NCI-H2196 (cell line): ENCODE data around the gene KIF6.

Experiments used
- DNase-seq: peaks from one replicate; lab custom pipeline; 2025; ENCODE audit not compliant: unreplicated experiment; lab: John Stamatoyannopoulos, UW

KIF6 gene

DNA sequence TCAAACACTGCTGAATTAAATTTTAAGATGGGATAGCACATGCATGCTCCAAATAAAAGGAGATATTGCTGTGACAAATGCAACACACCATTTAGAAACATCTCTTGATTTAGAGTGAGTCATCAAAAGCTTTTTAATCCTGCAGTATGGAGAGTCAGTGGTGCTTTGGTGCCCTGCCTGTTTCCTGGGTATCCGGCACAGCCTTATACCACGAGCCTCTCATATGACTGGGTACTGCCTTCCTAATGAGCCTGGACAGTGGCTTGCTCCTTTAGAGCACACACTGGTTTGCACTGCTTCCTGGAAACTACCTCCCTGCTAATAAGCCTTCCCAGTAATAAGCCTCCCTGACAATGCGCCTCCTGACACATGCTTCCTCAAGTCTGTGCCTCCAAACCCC, 337.4 kb downstream of the KIF6 start:
- no peak for DNase-seq

DNA sequence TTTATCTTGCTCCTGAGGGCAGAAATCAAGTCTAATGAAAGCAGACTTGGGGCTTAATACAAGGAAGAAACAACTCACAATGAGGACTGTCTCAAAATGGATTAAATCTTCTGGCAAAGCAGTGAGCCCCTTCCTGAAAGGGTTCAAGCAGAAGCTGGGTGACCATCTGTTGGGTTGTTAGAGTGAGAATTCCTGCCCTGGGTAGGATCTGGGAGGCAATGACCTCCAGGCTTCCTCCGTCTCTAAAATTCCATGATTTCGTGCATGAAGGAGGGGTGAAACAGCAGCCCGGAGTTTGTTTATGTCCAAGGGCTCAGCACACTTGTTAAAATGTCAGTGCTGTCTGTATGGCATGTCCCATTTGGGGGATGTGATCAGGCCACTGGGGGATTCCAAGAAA, 338.7 kb downstream of the KIF6 start:
- no peak for DNase-seq

DNA sequence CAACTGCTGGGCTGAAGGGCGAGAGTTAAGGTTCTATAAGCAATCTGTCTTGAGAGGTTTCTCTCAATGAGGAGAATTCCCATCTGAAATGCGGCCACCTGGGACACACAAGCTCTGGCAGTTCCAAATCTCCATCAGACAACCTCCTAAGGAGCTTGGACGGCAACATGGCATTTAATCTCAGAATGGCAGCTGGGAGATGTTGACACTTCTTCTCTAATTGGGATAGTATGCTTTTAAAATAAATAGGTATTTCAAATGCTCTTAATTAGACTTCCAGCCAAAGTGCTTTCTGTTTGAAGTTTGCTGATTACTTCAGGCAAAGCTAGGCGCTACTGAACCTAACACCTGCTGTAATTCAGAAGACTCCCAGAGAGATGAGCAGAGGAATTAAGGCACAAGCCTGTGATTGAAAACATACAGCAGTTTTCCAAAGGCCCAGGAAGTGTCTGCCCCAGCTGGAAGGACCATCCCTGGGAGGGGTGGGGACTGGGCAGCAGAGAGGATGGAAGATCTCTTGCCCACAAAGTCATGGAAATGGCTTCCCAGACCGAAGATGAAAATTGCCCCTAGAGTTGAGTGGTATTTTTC, 343.6 kb downstream of the KIF6 start:
- DNase-seq = no peak

DNA sequence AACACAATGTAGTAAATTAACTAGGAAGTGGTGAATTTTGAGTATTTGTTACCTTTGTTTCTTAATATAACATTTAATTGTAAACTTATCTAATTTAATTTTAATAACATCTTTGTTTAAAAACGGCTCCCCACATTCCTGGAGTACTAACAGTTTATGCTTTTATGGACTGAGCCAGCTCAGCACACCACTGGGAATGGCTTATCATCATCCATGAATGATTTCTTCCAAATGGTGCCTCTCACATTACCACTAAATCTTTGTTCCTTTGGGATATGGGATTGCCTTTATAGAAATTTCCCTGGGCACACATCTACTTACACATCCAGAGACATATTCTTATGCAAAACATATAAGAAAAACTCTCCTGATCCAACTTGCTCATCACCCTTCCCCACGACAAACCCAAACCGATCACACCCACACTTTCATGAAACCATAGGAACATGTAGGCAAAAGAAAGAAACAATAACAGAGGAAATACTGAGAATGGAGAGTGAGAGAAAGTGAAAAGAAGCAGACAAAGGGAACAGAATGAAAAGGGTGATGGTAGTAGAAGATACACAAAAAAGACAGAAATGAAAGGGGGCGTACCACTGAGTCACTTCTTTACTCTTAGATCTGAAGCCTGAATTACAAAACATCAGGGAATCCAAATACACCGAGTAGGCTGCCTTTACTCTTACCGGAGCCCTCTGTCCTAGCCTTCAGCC, 344.2 kb downstream of the KIF6 start:
- no peak for DNase-seq

DNA sequence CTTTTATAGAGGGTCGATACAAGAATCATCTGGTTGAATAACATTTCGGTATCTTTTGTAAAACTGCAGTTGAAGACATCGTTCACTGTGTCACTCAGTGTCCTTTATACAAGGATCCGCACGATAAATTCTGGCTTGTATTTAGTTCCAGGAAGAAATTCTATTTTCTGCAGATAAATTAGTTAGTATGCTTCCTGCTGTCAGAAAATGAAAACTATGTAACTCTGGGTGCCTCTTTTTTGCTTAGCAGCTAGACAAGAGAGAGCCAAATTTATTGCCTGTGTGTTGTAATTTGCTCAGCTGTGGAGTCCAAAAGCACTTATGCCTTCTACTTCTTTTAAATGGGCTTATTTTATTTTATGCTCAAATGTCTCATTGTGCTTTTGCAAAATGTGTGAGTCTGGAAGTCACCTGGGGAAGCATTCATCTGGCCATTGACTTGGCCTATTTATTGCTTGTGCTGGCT, 346.2 kb downstream of the KIF6 start:
- DNase-seq = no peak

DNA sequence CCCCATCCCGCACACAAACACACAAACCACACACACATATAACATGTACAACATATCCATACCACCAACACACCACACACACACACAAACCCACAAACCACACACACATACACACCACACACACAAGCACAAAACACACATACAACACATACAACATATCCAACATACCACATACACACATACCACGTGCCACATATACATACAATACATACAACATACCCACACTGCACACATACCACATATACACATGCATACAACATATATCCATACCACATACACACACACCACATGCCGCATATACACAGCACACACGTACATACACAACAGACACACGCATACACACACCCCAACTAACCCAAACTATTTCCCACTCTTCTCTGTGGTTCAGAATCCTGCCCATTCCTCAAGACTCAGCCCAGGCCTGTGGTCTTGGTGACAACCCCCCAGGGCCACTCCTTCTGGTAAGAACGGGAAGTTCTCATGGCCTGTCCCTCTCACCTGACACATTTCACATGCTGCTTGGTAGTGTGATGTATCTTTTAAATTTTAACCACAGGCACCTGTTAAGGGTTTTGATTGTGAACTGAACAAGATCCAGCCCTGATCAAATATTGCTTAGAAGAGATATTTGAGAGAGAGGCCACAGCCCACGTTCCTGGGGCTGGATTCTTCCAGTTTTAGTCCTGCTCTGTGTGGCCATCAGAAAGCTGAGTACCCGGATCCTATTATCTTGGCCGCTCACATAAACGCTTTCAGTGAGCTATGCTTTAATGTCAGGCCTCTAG, 346.8 kb downstream of the KIF6 start:
- no peak for DNase-seq

DNA sequence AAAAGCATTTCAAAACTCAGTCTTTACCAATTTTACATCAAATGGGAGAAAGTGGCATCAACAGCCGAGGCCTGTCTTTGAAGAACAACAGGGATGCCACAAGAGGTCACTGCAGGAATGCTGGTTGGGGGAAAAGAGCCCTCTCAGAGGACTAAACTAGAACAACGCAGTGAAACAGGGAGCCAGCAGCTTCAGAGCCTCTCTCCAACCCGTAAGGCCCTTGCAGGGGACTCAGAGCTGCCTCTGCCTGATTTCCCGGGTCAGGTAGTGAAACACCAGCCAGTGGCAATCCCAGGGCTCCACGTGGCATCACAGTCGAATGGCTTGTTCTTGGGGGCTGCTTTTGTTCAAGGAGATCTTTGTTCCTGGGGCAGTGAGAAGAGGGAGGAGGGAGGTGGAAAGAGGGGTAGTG, 347.7 kb downstream of the KIF6 start:
- peak; percentile 60 for DNase-seq

DNA sequence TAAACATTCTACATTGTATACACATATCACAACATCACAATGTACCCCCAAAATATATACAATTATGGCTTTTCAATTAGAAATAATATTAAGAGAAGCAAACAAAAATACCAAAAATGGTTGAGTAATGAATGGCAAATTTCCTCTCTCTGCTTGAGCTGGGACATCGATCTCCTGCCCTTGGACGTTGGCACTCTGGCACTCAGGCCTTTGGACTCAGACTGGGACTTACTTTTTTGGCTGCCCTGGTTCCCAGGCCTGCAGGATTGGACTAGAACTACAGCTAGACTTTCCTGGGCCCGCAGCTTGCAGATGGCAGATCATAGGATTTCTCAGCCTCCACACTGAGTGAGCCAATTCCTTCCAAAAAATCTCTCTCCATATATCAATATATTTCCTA, 349.8 kb downstream of the KIF6 start:
- no peak for DNase-seq

DNA sequence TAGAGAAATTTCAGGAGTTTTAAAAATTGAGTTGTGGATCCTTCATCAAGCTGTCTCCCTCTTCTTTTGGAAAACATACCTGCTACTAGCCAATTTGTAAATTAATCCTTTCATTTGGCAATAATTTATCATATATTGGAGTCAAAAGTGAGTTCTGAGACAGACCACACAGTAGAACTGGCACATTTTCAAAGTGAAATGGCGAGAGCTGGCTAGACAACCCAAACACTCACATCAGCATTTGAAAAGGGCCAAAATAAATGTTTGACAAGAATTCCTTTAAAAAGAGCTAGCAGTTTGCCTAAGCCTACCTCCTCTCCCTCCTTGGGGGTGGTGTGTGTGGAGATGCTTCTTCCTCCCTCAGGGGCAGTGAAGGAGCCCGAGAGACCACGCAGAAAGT, 354.8 kb downstream of the KIF6 start:
- DNase-seq = no peak

DNA sequence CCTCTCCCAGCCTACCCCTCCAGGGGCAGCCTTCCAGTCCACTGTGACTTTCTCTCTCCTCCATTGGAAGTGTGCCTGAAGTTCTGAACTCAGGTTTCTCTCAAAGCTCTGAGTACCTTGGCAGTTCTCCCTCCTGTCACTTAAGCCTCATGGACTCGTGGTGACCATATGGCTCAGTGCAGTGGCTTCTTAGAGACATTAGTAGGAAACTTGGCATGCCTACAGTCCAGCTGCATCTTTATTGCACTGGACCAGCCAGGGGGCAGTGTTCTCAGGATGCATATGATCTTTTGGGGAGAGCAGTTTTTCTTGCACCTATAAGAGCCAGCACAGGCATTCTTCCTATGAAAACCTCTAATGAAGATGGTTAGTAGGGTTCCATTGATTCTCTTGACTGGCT, 355.2 kb downstream of the KIF6 start:
- no peak for DNase-seq

DNA sequence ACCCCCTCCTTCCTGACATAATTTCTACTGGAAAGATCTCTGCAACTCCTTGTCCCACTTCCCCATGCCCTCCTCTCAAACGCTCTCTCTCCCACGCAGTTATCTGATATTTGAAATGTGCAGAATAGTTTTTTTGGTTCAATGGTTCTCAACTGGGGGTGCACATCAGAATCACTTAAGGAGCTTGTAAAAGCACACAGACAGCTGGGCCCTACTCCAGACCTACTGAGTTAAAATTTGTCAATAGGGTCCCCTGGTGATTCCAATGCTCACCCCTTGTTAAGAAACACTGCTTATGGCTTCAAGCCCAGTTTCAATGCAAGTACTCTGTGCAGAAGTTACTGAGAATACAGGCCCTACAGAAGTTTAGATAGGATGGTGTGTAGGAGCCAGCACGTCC, 357.5 kb downstream of the KIF6 start:
- no peak for DNase-seq

DNA sequence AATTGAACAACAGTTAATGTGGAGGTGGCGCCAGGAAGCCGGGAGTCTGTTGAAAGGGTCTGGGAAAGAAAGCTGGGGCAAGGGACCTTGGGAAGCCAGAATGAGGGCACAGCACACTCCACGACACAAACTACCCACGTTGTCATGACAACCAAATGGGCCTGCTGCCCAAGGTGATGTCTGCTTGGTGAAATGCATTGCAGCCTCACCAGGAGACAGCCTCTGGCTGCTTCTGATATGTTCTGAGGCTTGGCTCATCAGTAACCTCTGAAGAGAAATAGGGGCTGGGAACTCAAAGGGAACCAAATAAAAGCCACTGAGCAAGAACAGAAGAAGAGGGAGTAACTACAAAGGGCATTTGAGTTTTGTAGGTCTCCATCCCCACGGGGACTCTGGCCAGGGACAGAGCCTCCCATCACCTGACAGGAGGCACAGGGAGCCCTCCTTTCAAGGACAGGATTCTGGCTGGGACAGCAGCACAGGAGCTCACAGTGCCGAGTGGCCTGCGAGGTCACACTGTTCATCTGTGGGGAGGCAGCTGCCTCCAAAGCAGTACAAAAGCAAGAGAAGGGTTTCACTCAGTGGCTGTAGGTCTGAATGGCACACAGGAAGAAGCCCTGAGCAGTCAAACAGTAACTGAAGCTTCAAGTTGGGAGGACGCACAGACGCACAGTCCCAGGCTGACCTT, 358.1 kb downstream of the KIF6 start:
- DNase-seq = no peak

DNA sequence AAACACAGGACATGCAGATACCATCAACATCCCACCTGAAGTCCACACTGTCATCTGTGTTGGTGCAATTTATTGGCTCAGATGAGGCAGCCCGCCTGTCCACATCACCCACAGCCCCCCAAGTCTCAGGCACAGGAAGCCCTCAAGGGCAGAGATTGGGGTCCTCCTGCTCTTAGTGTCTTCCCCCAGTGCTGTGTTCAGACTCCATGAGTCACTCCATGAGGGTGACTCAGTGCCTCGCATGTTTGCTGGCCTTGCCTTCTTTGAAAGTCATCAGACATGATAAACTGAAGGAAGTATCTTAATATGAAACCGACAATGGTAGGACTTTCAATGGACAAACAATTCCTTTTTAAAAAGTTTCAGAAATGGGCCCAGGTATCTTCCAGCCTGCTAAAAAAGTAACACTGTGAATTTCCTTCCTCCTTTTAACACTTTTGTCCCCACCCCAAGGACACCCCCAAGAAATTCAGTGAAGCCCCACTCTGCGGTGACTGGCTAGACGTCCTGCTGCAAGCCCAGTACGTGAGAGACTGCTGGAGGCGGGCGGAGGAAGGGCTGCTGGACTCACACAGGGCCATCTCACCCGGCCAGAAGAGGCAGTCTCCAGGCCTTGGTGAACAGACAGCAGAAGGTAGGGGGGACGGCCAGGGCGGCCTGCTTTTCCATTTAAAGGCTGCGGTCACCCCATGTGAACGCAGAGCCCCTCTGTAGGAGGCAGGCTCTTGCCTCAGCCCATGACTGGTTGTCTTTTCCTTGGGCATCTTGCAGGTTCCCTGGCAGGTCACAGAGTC, 359.7 kb downstream of the KIF6 start:
- DNase-seq = no peak

DNA sequence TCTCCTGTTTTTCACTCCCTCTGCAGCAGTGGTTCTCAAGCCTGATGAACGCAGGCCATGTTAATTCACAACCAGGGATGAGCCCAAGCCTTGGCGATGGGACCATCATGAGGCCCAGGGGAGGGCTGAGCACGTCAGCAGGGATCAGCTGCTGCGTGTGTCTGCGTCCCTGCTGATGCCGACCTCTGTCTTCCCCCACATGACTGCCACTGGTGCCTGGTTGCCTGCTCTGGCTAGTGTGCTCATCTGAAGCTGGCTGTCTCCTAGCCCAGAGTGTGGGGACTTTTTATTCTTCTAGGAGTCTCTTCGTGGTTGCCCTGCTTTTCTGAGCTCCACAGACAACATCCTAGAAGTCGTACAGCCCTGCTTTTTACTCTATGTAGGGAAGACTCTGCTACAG, 361.9 kb downstream of the KIF6 start:
- no peak for DNase-seq

DNA sequence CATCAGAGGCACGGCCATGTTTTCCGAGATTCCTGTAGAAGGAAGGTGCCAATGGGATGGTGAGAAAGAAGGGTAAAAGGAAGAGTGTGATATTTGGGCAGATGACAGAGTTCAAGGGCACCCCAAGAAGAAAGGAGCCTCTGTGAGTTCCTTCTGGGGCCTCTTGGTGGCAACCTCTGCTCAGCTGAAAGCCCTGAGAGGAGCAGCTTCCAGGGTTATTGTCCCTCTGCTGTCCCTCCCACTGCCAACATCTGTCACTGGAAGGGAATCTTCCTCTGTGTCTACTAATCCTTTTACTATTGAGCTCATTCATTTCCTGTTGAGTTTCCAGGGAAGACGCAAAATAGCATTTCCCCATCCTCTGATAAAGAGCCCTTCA, 362.7 kb downstream of the KIF6 start:
- peak; percentile 33 for DNase-seq

DNA sequence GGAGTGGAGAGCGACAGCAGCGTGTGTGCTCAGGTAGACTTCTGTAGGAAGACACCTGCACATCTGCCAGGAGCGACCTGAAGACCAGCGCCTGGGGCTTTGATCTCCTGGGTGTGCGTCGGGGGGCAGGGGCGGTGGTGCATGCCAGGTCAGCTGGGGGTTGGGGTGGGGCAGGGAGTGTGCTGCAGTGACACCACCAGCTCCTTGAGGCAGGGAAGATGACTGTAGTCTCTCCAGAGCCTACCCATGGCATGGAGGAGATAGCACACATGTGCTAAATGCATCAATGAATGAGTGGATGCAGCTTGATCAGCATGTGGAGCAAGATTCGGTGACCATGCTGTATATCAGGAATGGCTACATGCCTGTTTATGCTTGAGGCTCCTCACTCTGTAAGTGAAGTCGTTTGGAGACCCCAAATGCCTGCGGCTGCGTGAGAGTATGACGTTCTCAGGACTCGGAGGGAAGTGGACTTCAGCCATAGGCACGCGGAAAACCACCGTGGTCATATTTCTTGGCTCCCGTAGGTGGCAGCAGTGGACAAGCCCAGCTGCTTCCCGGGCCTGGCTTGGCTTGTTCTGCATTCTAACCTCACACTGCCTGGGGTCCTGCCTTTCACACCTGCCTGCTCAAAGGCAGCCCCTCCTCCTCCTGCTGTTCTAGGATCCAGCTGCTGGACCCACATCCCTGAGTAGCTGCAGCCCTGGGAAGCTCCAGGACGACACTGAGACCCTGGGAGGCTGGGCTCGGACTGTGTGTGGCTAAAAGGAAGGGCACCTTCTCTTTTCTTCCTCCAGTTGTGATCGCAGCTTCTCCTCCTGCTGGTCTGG, 363.3 kb downstream of the KIF6 start:
- peak; percentile 82 for DNase-seq

DNA sequence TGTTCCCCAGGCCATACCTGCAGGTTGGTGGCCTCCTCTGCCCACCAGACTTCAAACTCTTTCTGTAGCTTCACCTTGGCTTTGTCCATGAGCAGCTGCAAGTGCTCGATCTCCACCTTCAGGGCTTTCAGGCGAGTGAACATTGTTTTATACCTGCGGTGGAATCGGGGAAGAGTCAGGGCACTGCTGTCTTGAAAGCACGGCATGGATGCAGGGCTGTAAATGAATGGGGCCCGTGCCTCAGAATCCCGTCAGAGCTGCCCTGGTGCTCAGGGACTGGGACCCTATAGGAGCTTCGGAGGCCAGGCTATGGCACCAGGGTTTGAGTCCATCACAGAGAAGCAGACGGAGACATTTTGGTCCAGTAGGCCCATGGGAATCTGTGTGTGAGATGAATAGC, 364.8 kb downstream of the KIF6 start:
- no peak for DNase-seq

DNA sequence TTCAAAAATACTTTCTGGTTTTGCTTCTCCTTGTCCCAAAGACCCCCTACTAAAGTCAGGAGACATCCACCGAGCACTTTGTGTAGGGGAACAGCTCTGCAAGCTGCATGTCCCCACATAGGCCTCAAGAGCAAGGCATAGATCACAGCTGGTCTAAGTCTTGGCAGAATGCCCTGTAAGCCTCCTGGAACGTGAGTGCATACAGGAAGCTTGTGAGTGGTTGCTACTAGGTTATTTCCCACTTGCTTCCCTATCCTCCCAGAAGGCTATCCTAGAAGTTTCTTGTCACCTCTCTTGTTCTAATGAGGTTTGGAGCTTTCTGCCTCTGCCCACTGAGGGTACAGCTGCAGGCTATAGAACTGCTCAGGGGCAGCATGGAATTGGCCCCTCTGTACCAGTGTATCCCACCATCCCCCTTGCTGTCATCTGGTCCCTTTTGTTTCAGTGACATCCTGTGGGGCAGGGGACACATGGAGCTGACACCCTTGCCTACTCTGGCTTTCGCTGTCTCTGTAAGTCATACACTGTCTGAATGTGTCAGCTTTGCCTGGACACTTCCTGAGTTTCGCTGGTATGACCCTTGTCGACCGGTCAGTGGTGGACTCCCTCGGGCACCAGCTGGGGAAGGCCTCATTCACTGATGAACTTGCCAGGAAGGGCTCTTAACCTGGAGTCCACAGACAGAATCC, 367.1 kb downstream of the KIF6 start:
- peak; percentile 78 for DNase-seq

DNA sequence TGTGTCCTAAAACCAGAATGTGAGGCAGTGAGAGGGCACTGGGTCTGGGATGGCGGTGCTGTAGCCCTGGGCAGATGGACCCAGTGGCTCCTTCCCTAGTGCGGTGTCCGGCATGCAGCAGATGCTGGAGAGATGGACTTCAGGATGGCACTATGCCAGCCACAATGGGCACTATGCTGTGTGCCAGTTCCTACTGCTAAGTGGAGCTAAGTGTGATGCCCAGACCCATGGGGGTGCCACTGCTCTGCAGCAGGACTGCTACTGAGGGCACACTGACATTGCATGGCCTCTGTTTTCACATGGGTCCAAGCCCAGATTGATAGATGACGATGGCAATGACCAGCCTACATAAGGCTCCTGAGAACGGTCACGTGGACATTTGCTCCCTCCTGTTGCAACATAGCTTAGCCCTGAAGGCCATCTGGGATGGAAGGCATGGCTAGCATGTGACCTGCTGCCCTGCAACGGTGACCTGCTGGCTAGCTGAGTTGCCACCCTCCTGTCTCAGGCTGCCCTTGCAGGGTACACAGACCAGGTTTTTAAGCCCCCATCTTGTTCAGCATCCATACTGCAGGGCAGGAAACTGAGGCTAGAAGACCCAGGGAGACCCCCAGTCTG, 371.4 kb downstream of the KIF6 start:
- DNase-seq = no peak
